Lower leg skin (tissue), 4 donors: ENCODE measurements around the gene HSPE1. TPM values are rescaled to one million over a fixed set of nuclear protein-coding genes. Genes with fewer than 3 reads are reported as not detected.
"Not testable (repeated sequence)": the region's sequence is repeated elsewhere in the genome, so short reads cannot be mapped to it uniquely, and the experiment has no call there.

Source experiments
- DNase-seq, 2 donors: peaks; one replicate each; pipeline ENCODE4 v3.0.0-alpha.2; 2019; ENCODE audit warnings: low spot score in 2 of 2
- H3K4me3 ChIP-seq: fragments of 200-600 bp; sonication (generic); 2 replicates; pipeline ENCODE4 v1.5.1; 2017; ENCODE audit warnings: mild to moderate bottlenecking, low read depth; ENCODE audit not compliant: poor library complexity, severe bottlenecking
- POLR2A ChIP-seq, 2 donors: fragments of 450-650 bp; IDR thresholded peaks; one replicate each; pipeline ENCODE4 v1.6.1; 2016 to 2017; ENCODE audit warnings: antibody characterized with exemption in 2 of 2, mild to moderate bottlenecking in 1 of 2, moderate library complexity in 1 of 2
- WGBS, 2 donors: methylation state at CpG; one replicate each; pipeline ENCODE4 v1.1.5; 2018; 5-methylcytosine and 5-hydroxymethylcytosine counted together
- intact Hi-C: fragments of 100-400 bp; cut with DNase I; formaldehyde crosslinking; loops from one replicate; pipeline ENCODE4 v1.15.0; 2023; ENCODE audit warnings: low total_unique reads
- total RNA-seq, 4 donors: library from RNA; depleted of rRNA; stranded (reverse); fragments of >200 nt; gene quantifications; one replicate each; pipeline ENCODE4 v1.1.0, GENCODE V29; 2016
- TF ChIP-seq, protein P1 (sequence below), 3 donors: fragments of 450-650 bp; IDR thresholded peaks; one replicate each; pipeline ENCODE4 v1.5.1; 2016; ENCODE audit warnings: antibody characterized with exemption in 3 of 3, mild to moderate bottlenecking in 3 of 3, moderate library complexity in 2 of 3

Gene HSPE1
- total RNA-seq, 4 donors from 2014 or later, result 39.3 to 70.3 (median 50.7) TPM

DNA sequence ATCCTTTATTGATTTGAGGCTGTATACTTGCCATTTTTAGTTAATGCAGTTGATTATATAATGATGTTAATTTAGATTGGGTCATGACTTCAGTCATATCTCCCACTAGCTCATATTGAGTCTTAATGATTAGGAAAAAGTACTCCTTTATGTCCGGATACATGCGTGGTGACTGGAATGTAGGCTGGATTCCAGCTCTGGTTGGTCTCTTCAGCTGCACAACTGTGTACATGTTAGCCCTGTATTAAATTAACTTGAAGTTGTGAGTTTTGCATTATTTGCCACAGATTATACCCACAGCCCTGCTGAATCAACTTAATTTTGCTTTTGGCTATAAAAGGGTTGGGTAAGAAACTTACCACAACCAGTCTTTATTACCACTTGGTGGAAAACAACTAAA is 38.2 kb downstream of the HSPE1 start:
- no peak for DNase-seq
- H3K4me3 ChIP-seq, result no peak overlapping the region
- intact Hi-C loops, result no loop called here
- WGBS, 2 donors, result 49 to 55% methylated on average over 2 of the region's 2 CpGs
- TF ChIP-seq, protein P1, sequence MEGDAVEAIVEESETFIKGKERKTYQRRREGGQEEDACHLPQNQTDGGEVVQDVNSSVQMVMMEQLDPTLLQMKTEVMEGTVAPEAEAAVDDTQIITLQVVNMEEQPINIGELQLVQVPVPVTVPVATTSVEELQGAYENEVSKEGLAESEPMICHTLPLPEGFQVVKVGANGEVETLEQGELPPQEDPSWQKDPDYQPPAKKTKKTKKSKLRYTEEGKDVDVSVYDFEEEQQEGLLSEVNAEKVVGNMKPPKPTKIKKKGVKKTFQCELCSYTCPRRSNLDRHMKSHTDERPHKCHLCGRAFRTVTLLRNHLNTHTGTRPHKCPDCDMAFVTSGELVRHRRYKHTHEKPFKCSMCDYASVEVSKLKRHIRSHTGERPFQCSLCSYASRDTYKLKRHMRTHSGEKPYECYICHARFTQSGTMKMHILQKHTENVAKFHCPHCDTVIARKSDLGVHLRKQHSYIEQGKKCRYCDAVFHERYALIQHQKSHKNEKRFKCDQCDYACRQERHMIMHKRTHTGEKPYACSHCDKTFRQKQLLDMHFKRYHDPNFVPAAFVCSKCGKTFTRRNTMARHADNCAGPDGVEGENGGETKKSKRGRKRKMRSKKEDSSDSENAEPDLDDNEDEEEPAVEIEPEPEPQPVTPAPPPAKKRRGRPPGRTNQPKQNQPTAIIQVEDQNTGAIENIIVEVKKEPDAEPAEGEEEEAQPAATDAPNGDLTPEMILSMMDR (IDR thresholded peaks at IDR 0.05), result no peak
- TF ChIP-seq POLR2A (IDR thresholded peaks at IDR 0.05), result no peak

DNA sequence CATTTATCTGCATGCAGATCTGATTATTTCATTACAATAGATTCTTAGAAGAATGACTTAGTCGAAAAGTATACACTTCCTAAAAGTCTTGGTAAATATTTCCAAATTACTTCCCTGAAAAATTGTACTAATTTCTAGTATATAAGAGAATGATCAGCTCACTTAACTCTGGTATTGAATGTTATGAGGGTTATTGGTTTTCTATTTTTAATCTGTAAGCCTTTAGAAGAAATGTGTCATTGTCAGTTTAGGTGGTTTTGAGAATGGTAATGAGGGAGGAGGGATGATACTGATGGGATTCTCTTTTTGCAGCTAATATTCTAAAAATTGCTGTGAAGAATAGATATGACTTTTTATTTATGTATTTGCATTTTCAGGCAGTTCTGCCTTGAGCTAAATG is 39.6 kb downstream of the HSPE1 start:
- WGBS, 2 donors, result 64 to 80% methylated on average over 1 of the region's 1 CpG
- no peak for TF ChIP-seq POLR2A (IDR thresholded peaks at IDR 0.05)
- TF ChIP-seq, protein P1 (IDR thresholded peaks at IDR 0.05), result no peak

GRCh38 chr2:197543206-197543605 is 43.0 kb downstream of the HSPE1 start:
- intact Hi-C loops, result no loop called here

More for the DNA sequence above, 39.6 kb downstream of the HSPE1 start:
- DNase-seq, result no peak
- no peak overlapping the region for H3K4me3 ChIP-seq
- intact Hi-C loops, result no loop called here

GRCh38 chr2:197547163-197547900 is 47.2 kb downstream of the HSPE1 start:
- DNase-seq, result no peak

More at GRCh38 chr2:197543206-197543605, 43.0 kb downstream of the HSPE1 start:
- WGBS, 2 donors, result 94 to 95% methylated on average over 3 of the region's 3 CpGs
- no peak for DNase-seq
- no peak overlapping the region for H3K4me3 ChIP-seq
- no peak for TF ChIP-seq POLR2A (IDR thresholded peaks at IDR 0.05)
- TF ChIP-seq, protein P1 (IDR thresholded peaks at IDR 0.05), result no peak

GRCh38 chr2:197548582-197548981 is 48.4 kb downstream of the HSPE1 start:
- H3K4me3 ChIP-seq, result no peak overlapping the region
- TF ChIP-seq, protein P1 (IDR thresholded peaks at IDR 0.05), result no peak
- TF ChIP-seq POLR2A (IDR thresholded peaks at IDR 0.05), result no peak
- 86 to 92% methylated on average over 5 of the region's 5 CpGs for WGBS, 2 donors
- no peak for DNase-seq
- intact Hi-C loops, result no loop called here

More at GRCh38 chr2:197547163-197547900, 47.2 kb downstream of the HSPE1 start:
- TF ChIP-seq, protein P1 (IDR thresholded peaks at IDR 0.05), result no peak
- TF ChIP-seq POLR2A (IDR thresholded peaks at IDR 0.05), result no peak
- 87 to 90% methylated on average over 5 of the region's 5 CpGs for WGBS, 2 donors
- intact Hi-C loops, result no loop called here
- no peak overlapping the region for H3K4me3 ChIP-seq

- WGBS, 2 donors, result 88 to 90% methylated on average over 2 of the region's 2 CpGs
- H3K4me3 ChIP-seq, DNase-seq, intact Hi-C loops: not testable (repeated sequence)
Measured at GRCh38 chr2:197551260-197551659, 51.1 kb downstream of the HSPE1 start.

Other genes with a start within 250 kb of the HSPE1 start
- 10 to 100 TPM in 2 of 4 donors, 1 to 10 TPM in 2; 9.1 to 20.8 (median 14.9) TPM for gene ANKRD44, start 189.6 kb upstream of the HSPE1 start, total RNA-seq
- gene SF3B1, start 65.4 kb upstream of the HSPE1 start, total RNA-seq, result 100 to 1,000 TPM; 160 to 327 (median 242) TPM
- 10 to 100 TPM; 21.5 to 28.1 (median 27.1) TPM for gene COQ10B, start 46.8 kb upstream of the HSPE1 start, total RNA-seq
- gene HSPD1, start 539 bp upstream of the HSPE1 start, total RNA-seq, result 100 to 1,000 TPM in 1 of 4 donors, 10 to 100 TPM in 3; 74.7 to 104 (median 88.9) TPM
- gene MOB4, start 15.7 kb downstream of the HSPE1 start, total RNA-seq, result 10 to 100 TPM; 22.6 to 31.2 (median 25.0) TPM
- 1 to 10 TPM; 1.5 to 6.5 (median 2.7) TPM for gene RFTN2, start 175.2 kb downstream of the HSPE1 start, total RNA-seq
- 1 to 10 TPM; 6.5 to 9.5 (median 9.1) TPM for gene MARS2, start 205.0 kb downstream of the HSPE1 start, total RNA-seq